HG03159 (cell line): Measurements from ENCODE around the gene OLR1.
A peak's percentile ranks its signal among the peaks of the same experiment; 100 is the strongest.
"Not testable (repeated sequence)": the region's sequence is repeated elsewhere in the genome, so short reads cannot be mapped to it uniquely, and the experiment has no call there.

Experiments
- ATAC-seq: cut with Tn5 transposase; IDR thresholded peaks from one replicate; pipeline ENCODE4 v1.9.1; 2021; ENCODE audit warnings: mild to moderate bottlenecking, moderate library complexity; ENCODE audit not compliant: unreplicated experiment

OLR1 gene

DNA sequence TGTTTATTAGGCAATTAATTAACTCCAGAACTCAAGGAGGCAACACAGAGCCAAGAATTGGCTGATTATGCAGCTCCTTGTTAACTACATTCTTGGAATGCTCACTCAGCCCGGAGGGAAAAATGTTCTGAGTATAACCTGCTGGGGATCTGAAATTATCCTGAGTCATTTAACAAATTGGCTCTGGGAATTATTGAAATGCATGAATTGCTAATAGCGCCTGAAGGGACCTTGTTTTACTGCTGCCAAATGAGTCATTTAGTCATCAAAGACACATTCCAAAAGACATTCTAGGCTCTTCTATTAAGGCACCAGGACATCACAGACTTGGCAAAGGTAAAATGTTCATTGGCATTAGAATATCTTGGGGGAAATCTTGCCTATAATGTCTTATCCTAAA is 19.9 kb upstream of the OLR1 start:
- ATAC-seq: no peak

GRCh38 chr12:10190558-10191388 is 18.8 kb upstream of the OLR1 start:
- ATAC-seq: peak; percentile 94

DNA sequence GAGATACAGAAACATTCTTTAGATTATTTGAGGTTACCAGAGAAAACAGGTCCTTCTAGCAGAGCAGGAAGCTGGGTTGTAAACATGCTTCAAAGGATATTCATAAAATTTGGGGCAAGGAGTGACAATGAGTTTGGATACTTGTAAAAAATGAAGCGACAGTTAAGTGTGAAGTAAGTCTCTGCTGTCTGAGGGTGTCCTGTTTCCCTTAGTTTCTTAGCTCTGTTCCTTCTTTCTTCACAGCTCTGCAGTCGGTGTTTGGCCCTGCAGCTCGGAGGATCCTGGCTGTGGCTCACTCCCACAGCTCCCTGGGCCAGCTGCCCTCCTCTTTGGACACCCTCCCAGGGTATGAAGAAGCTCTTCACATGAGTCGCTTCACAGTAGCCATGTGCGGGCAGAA is 17.7 kb upstream of the OLR1 start:
- ATAC-seq: no peak

- ATAC-seq: not testable (repeated sequence)
Observed at GRCh38 chr12:10186958-10187357, 15.0 kb upstream of the OLR1 start.

DNA sequence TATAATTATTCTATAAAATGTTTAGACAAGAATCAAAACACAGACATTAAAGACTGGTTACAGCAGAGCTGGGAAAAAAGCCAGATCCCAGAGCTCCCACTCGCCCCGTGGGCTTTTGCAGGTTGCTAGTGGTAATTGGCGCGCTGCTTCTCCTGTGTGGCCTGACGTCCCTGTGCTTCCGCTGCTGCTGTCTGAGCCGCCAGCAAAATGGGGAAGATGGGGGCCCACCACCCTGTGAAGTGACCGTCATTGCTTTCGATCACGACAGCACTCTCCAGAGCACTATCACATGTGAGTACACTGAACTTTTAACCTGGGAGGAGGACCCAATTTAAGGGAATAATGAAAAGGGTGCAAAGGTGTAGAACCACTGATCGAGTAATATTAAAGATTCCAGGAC is 14.4 kb upstream of the OLR1 start:
- no peak for ATAC-seq

- ATAC-seq: no peak
Observed at GRCh38 chr12:10184261-10184843, 12.4 kb upstream of the OLR1 start.

GRCh38 chr12:10182354-10183049 is 10.6 kb upstream of the OLR1 start:
- ATAC-seq: no peak

DNA sequence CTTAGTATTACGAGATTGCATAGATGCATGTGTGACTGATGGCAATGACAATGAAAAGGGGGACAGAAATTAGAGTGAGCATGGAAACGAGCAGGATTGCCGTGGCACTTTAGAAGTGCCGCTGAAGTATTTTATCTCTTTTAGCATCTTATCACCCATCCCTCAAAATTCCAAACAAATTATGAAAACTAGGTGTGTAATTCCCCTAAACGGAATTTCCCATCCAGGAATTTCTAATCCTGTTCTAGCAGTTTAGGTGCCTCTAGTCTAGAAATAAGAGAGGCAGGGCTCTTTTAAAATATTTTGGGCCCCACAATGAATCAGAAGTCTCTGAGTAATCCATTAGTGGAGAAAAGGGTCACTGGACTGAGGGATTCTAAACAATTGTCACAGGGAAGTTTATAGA is 7.8 kb upstream of the OLR1 start:
- ATAC-seq: no peak

GRCh38 chr12:10178821-10179220 is 6.9 kb upstream of the OLR1 start, which contains the start of gene TMEM52B:
TSS of gene TMEM52B (plus strand) at chr12:10179032. CDS start at chr12:10179575, 543 bp downstream.
- ATAC-seq: no peak

DNA sequence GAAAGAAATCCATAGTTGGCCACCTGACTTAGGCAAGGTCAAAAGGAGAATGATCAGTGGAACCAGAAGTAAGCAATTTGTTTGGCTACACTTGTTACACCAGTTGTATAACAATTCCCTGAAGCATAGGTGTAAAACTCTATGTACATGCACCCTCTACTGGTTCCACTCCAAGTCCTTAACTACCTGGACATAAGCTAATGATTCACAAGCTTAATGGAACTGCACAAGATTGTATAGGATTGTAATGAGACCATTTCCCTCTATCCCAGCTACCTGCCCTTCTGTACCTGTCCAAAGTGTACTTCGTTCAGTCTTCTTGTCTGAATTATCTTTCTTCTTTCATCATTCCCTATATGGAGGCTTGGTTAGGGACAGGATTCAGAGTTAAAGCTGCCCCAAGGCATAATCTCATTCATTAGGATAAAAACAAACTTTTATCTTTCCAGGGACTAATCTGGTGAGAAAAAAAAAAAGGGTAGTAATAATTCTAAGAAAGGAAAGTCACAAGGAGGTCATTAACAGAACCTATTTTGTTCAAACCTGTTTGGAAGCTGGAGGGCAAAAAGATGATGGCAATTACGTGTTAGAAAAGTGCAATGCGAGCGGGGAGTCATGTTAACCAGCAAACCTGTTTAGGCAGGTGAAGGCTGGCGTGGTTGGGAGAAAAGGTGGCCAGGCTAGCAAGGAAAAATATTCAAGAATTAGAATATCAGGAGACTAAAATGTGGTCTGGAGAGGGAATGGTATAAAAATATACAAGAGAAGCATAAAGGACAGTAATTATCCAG is 4.1 kb upstream of the OLR1 start:
- no peak for ATAC-seq

DNA sequence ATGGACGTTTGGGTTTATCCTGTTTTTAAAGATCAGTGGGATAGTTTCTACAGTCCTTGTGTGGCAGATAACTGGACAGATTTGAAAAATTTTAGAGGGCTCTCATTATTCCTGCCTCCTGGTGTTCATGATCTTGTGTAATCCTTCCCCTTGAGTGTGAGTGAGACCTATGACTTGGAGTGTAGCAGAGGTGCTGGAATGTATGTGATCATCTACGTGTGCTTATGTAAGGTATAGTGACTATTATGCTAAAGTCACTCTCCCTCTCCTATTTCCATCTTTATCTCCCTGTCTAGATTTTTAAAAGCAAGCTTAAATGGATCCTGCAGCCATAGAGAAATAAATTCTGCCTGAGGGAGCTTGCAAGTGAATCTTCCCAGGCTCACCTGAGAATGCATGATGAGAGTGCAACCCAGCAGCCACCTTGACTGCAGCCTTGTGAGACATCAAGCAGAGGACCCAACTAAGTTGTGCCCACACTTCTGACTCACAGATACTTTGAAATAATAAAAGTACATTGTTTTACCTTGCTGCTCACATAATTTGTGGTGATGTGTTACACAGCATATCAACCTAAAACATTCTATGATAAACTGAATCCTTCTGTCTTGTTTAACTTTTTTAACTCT is 3.2 kb upstream of the OLR1 start:
- ATAC-seq: no peak

DNA sequence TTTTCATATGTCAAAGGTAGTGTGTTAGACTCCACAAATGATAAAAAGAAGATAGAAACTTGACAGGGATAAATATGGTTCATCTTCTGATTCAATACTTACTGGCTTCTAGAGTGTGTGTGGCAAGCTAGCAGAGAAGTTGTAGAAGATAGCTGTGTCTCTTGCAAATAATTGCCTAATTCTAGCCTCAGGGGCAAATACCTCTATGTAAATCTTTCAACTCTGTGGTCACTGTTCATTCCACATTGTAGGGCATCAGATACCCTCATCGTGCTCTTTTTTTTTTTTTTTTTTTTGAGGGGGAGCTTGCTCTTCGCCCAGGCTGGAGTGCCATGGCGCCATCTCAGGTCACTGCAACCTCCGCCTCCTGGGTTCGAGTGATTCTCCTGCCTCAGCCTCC is 1.7 kb downstream of the OLR1 start:
- ATAC-seq: no peak

- no peak for ATAC-seq
Observed at GRCh38 chr12:10169104-10169503, 2.8 kb downstream of the OLR1 start.

DNA sequence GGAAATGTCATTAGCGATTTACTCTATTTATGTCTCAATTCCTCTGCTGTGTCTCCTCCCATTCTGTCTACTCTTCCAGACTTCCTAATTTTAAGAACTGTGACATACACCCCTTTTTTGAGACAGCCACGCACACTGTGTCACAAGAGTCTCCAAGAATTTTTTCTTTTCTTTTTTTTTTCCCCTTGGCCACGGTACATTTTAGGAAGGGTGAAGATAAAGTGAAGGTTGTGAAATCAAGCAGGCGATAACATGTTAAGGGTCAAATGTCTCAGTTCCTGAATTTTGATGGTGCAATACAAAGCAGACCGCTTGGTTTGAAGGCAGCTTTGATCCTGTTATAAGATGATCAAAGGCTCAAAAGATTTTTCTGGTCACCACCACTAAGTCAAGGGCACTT is 4.3 kb downstream of the OLR1 start:
- ATAC-seq: no peak

GRCh38 chr12:10165421-10165820 is 6.5 kb downstream of the OLR1 start:
- ATAC-seq: no peak

DNA sequence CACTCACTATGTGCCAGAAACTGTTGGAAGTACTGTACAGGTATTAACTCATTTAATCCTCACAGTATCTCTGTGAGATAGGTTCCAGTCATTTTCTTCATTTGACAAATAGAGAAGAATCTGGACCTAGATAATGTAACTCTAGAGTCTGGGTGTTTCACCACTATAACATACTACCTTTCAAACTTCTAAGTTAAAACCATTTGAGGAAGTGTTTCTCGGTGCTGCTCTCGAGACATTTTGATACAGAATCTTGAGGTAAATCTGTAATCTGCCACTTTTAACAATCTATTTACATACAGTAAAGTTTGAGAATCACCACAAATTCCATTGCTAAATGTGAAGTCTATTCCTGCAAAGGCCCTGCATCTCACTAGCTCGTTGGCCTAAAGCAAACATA is 8.8 kb downstream of the OLR1 start:
- no peak for ATAC-seq

DNA sequence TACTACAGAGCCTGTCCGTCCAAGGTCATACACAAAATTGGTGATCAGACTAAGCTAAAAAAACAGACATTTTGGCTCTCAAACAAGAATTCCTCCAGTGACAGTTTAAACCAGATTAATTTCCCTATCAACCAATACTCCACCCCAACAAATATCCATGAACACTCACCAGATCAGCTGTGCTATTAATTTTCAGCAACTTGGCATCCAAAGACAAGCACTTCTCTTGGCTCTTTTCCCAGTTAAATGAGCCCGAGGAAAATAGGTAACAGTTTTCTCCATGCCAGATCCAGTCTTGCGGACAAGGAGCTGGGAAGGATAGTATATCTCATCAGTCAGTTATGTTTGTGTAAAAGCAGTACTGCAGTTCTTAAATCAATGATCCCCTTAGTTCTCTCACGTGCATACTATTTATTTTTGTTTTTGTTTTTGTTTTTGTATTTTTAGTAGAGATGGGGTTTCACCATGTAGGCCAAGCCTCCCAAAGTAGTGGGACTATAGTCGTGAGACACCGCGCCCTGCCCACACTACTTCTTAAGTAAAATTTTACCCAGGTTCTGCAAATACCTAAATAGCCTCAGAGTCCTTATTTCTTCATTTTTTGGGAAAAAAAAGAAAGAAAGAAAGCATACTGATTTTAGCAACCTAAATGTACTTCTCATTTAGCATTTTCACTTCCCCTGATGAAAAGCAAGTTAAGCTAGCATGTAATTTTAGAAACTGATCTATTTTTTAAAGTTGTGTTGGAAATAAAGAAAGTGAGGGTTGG is 11.1 kb downstream of the OLR1 start:
- ATAC-seq: no peak

DNA sequence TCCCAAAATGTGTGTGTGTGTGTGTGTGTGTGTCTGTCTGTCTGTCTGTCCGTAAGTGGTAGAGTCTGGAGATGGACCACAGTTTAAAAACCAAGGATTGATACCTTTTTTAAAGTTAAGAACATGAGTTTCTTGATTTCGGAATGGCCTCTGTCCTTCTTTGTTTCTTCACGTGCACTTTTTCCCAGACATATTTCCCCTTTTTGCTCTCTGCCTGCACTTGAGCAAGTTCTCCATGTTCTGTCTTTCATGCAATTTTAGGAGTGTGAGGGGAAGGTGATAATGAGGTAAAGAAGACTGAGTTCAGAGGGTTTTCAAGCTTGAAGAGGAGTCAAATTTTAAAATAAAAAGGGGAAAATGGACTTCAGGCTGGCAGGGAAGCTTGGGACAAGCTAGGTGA is 12.7 kb downstream of the OLR1 start:
- ATAC-seq: no peak

GRCh38 chr12:10158406-10158805 is 13.5 kb downstream of the OLR1 start:
- ATAC-seq: no peak

GRCh38 chr12:10155966-10156365 is 16.0 kb downstream of the OLR1 start:
- no peak for ATAC-seq
